H1 (cell line): ENCODE data around the gene PIBF1. TPM values are rescaled to one million over a fixed set of nuclear protein-coding genes. Genes with fewer than 3 reads are reported as not detected.

ENCODE experiments used
- CTCF ChIA-PET: fragments of 300-600 bp; sonication (Branson Sonifier 250); formaldehyde crosslinking; loops from one replicate; lab custom pipeline; 2021; ENCODE audit not compliant: partially characterized antibody; lab: Charles Lee
- POLR2A ChIA-PET: fragments of 300-600 bp; sonication (Branson Sonifier 250); formaldehyde crosslinking; loops from one replicate; lab custom pipeline; 2021; ENCODE audit warnings: inconsistent platforms; ENCODE audit not compliant: partially characterized antibody; lab: Charles Lee
- DNase-seq, 2 experiments: peaks; one replicate each; pipeline versions ENCODE4 v3.0.0 to v3.0.0-alpha.2; 2010 to 2022; ENCODE audit warnings: low spot score in 2 of 2, low read depth in 1 of 2, mixed read lengths in 1 of 2
- FAIRE-seq: peaks from 2 replicates; lab custom pipeline; 2011; peaks lifted over from hg19 to GRCh38; lab: Jason Lieb, UNC
- H2AFZ ChIP-seq: 2 replicates; pipeline ENCODE4 v1.8.1; 2012; ENCODE audit warnings: low read length, inconsistent platforms
- H2AK5ac ChIP-seq: 2 replicates; pipeline ENCODE4 v1.6.1; 2013; ENCODE audit warnings: low read depth, low read length
- H2BK120ac ChIP-seq: replicated peaks from 2 replicates; pipeline ENCODE3; 2013; ENCODE audit warnings: low read depth, low read length, inconsistent platforms
- H2BK12ac ChIP-seq: 2 replicates; pipeline ENCODE4 v1.6.1; 2013; ENCODE audit warnings: low read depth, low read length
- H2BK15ac ChIP-seq: 2 replicates; pipeline ENCODE4 v1.6.1; 2013; ENCODE audit warnings: low read length
- H2BK20ac ChIP-seq: 2 replicates; pipeline ENCODE4 v1.6.1; 2013; ENCODE audit warnings: low read length
- H2BK5ac ChIP-seq: 2 replicates; pipeline ENCODE4 v1.6.1; 2013; ENCODE audit warnings: low read depth, low read length
- H3K14ac ChIP-seq: 2 replicates; pipeline ENCODE4 v1.6.1; 2013; ENCODE audit warnings: inconsistent platforms; ENCODE audit not compliant: insufficient read length
- H3K18ac ChIP-seq: 2 replicates; pipeline ENCODE4 v1.6.1; 2013; ENCODE audit warnings: low read length; ENCODE audit errors: extremely low read depth
- H3K23ac ChIP-seq: 2 replicates; pipeline ENCODE4 v1.6.1; 2013; ENCODE audit warnings: inconsistent platforms; ENCODE audit not compliant: insufficient read length
- H3K23me2 ChIP-seq: 2 replicates; pipeline ENCODE4 v1.6.1; 2013; ENCODE audit warnings: low read depth, low read length
- H3K27ac ChIP-seq: 2 replicates; pipeline ENCODE4 v1.6.1; 2011; ENCODE audit warnings: low read depth, low read length, inconsistent platforms
- H3K27me3 ChIP-seq, 4 experiments: replicated peaks in 1 of 4; 1 replicate in 1 of 4; 2 replicates in 3 of 4; pipeline versions ENCODE4 v1.6.1 to v1.8.1; 2011 to 2013; ENCODE audit warnings: low read length in 3 of 4, mild to moderate bottlenecking in 3 of 4, inconsistent platforms in 2 of 4, mixed read lengths in 2 of 4, moderate library complexity in 1 of 4; ENCODE audit not compliant: control insufficient read depth in 3 of 4, insufficient read depth in 3 of 4; ENCODE audit errors: extremely low read depth in 1 of 4
- H3K36me3 ChIP-seq, 4 experiments: 2 replicates each; pipeline versions ENCODE4 v1.6.1 to v1.8.1; 2011 to 2013; ENCODE audit warnings: mild to moderate bottlenecking in 4 of 4, low read length in 3 of 4, moderate library complexity in 2 of 4, control low read depth in 1 of 4, inconsistent platforms in 1 of 4; ENCODE audit not compliant: insufficient read depth in 4 of 4, control insufficient read depth in 2 of 4
- H3K4ac ChIP-seq: replicated peaks from 2 replicates; pipeline ENCODE3; 2013; ENCODE audit warnings: low read length, low read depth, mixed read lengths, inconsistent platforms; ENCODE audit not compliant: insufficient read length
- H3K4me1 ChIP-seq, 4 experiments: replicated peaks in 1 of 4; 1 replicate in 1 of 4; 2 replicates in 3 of 4; pipeline versions ENCODE4 v1.6.1 to v1.8.1; 2011 to 2013; ENCODE audit warnings: low read length in 3 of 4, inconsistent platforms in 2 of 4, mixed read lengths in 1 of 4; ENCODE audit not compliant: insufficient read depth in 4 of 4, control insufficient read depth in 3 of 4
- H3K4me2 ChIP-seq, 2 experiments: 2 replicates each; pipeline versions ENCODE4 v1.6.1 to v1.8.1; 2011 to 2013; ENCODE audit warnings: low read depth in 2 of 2, low read length in 2 of 2, control low read depth in 1 of 2, inconsistent platforms in 1 of 2, mild to moderate bottlenecking in 1 of 2; ENCODE audit not compliant: insufficient read depth in 1 of 2
- H3K4me3 ChIP-seq, 4 experiments: fragments of 200-600, 300-600 bp in 1 of 4; sonication (generic), shearing (Covaris generic), sonication (Bioruptor Twin) in 1 of 4; 2 replicates each; pipeline versions ENCODE4 v1.5.1 to v1.8.1; 2011 to 2016; ENCODE audit warnings: low read length in 4 of 4, low read depth in 3 of 4, control low read depth in 2 of 4, inconsistent platforms in 2 of 4, mild to moderate bottlenecking in 2 of 4, mixed read lengths in 1 of 4, moderate library complexity in 1 of 4; ENCODE audit not compliant: insufficient read depth in 2 of 4; ENCODE audit errors: extremely low read depth in 1 of 4
- H3K56ac ChIP-seq: replicated peaks from 2 replicates; pipeline ENCODE3; 2013; ENCODE audit warnings: low read depth, mild to moderate bottlenecking, mixed read lengths, low read length, inconsistent platforms; ENCODE audit not compliant: insufficient read length
- H3K79me1 ChIP-seq: 2 replicates; pipeline ENCODE4 v1.6.1; 2013; ENCODE audit warnings: low read depth, low read length, control low read depth
- H3K79me2 ChIP-seq, 2 experiments: 2 replicates each; pipeline versions ENCODE4 v1.6.1 to v1.8.1; 2012 to 2013; ENCODE audit warnings: low read length in 2 of 2, mild to moderate bottlenecking in 2 of 2, inconsistent platforms in 1 of 2; ENCODE audit not compliant: insufficient read depth in 2 of 2, control insufficient read depth in 1 of 2
- H3K9ac ChIP-seq, 4 experiments: replicated peaks in 1 of 4; 1 replicate in 1 of 4; 2 replicates in 3 of 4; pipeline versions ENCODE4 v1.6.1 to v1.8.1; 2011 to 2013; ENCODE audit warnings: low read depth in 3 of 4, low read length in 3 of 4, control low read depth in 2 of 4, mild to moderate bottlenecking in 2 of 4, moderate library complexity in 2 of 4, inconsistent platforms in 1 of 4; ENCODE audit errors: extremely low read depth in 1 of 4
- H3K9me3 ChIP-seq, 2 experiments: 2 replicates each; pipeline versions ENCODE4 v1.6.1 to v1.8.1; 2012 to 2013; ENCODE audit warnings: mild to moderate bottlenecking in 2 of 2, moderate library complexity in 2 of 2, control low read depth in 1 of 2, inconsistent platforms in 1 of 2, low read depth in 1 of 2, low read length in 1 of 2, mixed read lengths in 1 of 2; ENCODE audit not compliant: insufficient read depth in 2 of 2
- H4K20me1 ChIP-seq, 2 experiments: replicated peaks in 1 of 2; 2 replicates each; pipeline versions ENCODE3 to v1.8.1; 2011 to 2013; ENCODE audit warnings: inconsistent platforms in 2 of 2, low read length in 2 of 2, mild to moderate bottlenecking in 1 of 2; ENCODE audit not compliant: insufficient read depth in 2 of 2, control insufficient read depth in 1 of 2
- H4K5ac ChIP-seq: 2 replicates; pipeline ENCODE4 v1.6.1; 2013; ENCODE audit warnings: low read length, low read depth, mixed read lengths, inconsistent platforms; ENCODE audit not compliant: insufficient read length
- H4K8ac ChIP-seq: 2 replicates; pipeline ENCODE4 v1.8.0; 2013; ENCODE audit warnings: mild to moderate bottlenecking, moderate library complexity, low read length, inconsistent platforms; ENCODE audit not compliant: insufficient read depth; ENCODE audit errors: extremely low read depth
- H4K91ac ChIP-seq: replicated peaks from 2 replicates; pipeline ENCODE3; 2013; ENCODE audit warnings: low read length, mixed read lengths, inconsistent platforms; ENCODE audit not compliant: insufficient read length
- ZNF274 ChIP-seq: IDR thresholded peaks from 2 replicates; pipeline ENCODE4 v1.7.0; 2012; ENCODE audit warnings: low read length, borderline replicate concordance; ENCODE audit errors: extremely low read depth
- WGBS, 2 experiments: shearing (Covaris generic) in 1 of 2; methylation state at CpG; one replicate each; pipeline versions ENCODE4 v1.1.6 to v1.1.7; 2013 to 2015; ENCODE audit warnings: low lambda C conversion rate in 2 of 2, mixed read lengths in 2 of 2, inconsistent platforms in 1 of 2, low coverage in 1 of 2, missing lambda C conversion rate in 1 of 2; ENCODE audit not compliant: insufficient replicate concordance in 2 of 2, insufficient coverage in 1 of 2, insufficient read length in 1 of 2; ENCODE audit errors: extremely low coverage in 1 of 2, missing lambda C conversion rate in 1 of 2; 5-methylcytosine and 5-hydroxymethylcytosine counted together
- polyA plus RNA-seq, 7 experiments: library from polyadenylated mRNA; depleted of rRNA in 3 of 7; stranded (reverse) in 5 of 7; unstranded in 2 of 7; fragments of >200 nt in 5 of 7; fragments of 200-250 nt in 2 of 7; gene quantifications; 1 replicate in 5 of 7; 2 replicates in 1 of 7; 4 replicates in 1 of 7; pipeline versions ENCODE4 v1.2.1 to v1.2.3, GENCODE V29; 2011 to 2013; ENCODE audit warnings: missing spikeins in 2 of 7, mixed read lengths in 2 of 7
- total RNA-seq: library from RNA; stranded (reverse); fragmentation: NEBNext Ultra II Directional; extraction: Animal tissue kit (Norgen Biotek cat#: 25700); gene quantifications from 2 replicates; pipeline ENCODE4 v1.2.1, GENCODE V29; 2021

The PIBF1 gene
- total and polyA plus RNA-seq, 2 of the 8 experiments (the other 6 are each of a cell fraction or from before 2014, with no cell fraction given) = 1.1 to 13.2 TPM

DNA sequence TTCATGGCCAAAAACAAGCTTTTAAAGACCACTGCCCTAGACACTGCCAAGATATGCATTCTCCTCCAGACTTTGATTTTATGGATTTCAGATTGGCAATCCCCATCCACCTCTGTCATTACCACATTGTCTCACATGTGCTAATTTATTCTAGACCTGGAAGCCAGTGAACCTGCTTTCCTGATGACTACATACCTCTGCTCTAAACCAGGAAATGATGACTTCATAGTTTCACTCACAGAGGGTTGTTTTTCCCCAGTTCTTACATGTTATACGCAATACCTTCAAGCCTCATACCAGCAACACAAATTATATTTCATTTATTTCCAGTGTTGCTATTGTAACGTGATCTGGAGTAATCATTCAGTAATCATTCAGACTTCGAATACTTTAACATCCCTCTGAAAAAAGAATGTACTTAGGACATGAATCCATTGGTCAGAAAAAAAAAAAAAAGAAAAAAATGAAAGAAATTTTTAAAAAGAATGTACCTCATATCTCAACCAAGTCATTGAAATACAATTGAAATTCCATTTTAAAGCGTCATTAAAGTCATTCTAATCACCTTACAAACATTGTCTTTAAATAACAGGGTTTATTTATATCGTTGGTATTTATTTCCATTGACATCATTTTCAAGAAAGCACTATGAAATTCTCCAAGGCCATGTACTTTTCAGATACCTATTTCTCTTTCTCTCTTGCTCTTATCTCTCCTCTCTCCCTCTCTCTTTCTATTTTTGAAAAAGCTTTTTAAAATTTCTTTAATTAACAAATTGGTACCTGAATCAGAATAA, 243.5 kb downstream of the PIBF1 start:
- Histone ChIP-seq H3K27ac (no peak overlapping the region), H2AFZ (no peak overlapping the region), H2BK5ac (no peak overlapping the region), H3K9me3 (no peaks in the 10 kb centered on the region), H3K14ac (no peak overlapping the region), H2BK12ac (no peak overlapping the region), H4K91ac (no peak overlapping the region), H2AK5ac (no peak overlapping the region), H3K18ac (no peak overlapping the region), H2BK20ac (no peak overlapping the region), H3K23ac (no peak overlapping the region), H3K9ac (no peak overlapping the region), H3K79me1 (no peaks in the 10 kb centered on the region), H3K4me2 (no peak overlapping the region), H3K4ac (no peak overlapping the region), H2BK120ac (no peak overlapping the region), H3K56ac (no peak overlapping the region), H3K27me3 (no peaks in the 10 kb centered on the region), H4K20me1 (no peaks in the 10 kb centered on the region), H4K8ac (no peak overlapping the region), H3K36me3 (no peaks in the 10 kb centered on the region), H4K5ac (no peak overlapping the region), H3K79me2 (no peaks in the 10 kb centered on the region), H3K23me2 (no peaks in the 10 kb centered on the region), H3K4me3 (no peak overlapping the region), H3K4me1 (no peaks in the 10 kb centered on the region), H2BK15ac (no peak overlapping the region)
- ChIA-PET CTCF (no interaction called here), POLR2A (no interaction called here)
- no peak for TF ChIP-seq ZNF274
- WGBS, 2 experiments = 88% methylated on average over 5 of the region's 5 CpGs; no CpG with 5 or more reads in 1 of the 2 experiments
- FAIRE-seq (no peak), DNase-seq (no peak)
